K562 (cell line): Measurements from ENCODE around the gene HES4. TPM values are rescaled to one million over a fixed set of nuclear protein-coding genes. Genes with fewer than 3 reads are reported as not detected.
A peak's percentile ranks its signal among the peaks of the same experiment; 100 is the strongest.

Experiments
- CEBPB ChIP-seq: fragments of 450-650 bp; IDR thresholded peaks from 2 replicates; pipeline ENCODE4 v1.6.1; 2016; ENCODE audit warnings: missing genetic modification characterization, missing compliant biosample characterization
- E2F5 ChIP-seq: sonication (generic); formaldehyde crosslinking; IDR thresholded peaks from 2 replicates; pipeline ENCODE4 v1.8.0; 2022; ENCODE audit warnings: mild to moderate bottlenecking, missing genetic modification reagents
- E2F8 ChIP-seq: fragments of 450-650 bp; IDR thresholded peaks from 2 replicates; pipeline ENCODE4 v1.7.1; 2018; ENCODE audit warnings: mild to moderate bottlenecking, low read depth; ENCODE audit not compliant: partially characterized antibody
- FOXP1 ChIP-seq: sonication (generic); formaldehyde crosslinking; IDR thresholded peaks from 2 replicates; pipeline ENCODE4 v1.8.0; 2022; ENCODE audit warnings: mild to moderate bottlenecking, missing genetic modification reagents
- GTF2F1 ChIP-seq: IDR thresholded peaks from 2 replicates; pipeline ENCODE4 v1.6.1; 2011; ENCODE audit warnings: low read depth, low read length, improper control_type of control experiment
- IFI16 ChIP-seq: fragments of 250-450 bp; sonication (Bioruptor Pico); IDR thresholded peaks from 2 replicates; pipeline ENCODE4 v2.1.2; 2022; ENCODE audit warnings: mild to moderate bottlenecking, inconsistent platforms
- KLF10 ChIP-seq: fragments of 250-450 bp; sonication (Bioruptor Pico); IDR thresholded peaks from 2 replicates; pipeline ENCODE4 v1.6.1; 2021; ENCODE audit warnings: matching md5 sums
- MAFG ChIP-seq: fragments of 450-650 bp; conservative IDR thresholded peaks from 2 replicates; pipeline ENCODE4 v1.6.1; 2016; ENCODE audit warnings: missing genetic modification characterization, missing compliant biosample characterization
- MXI1 ChIP-seq: IDR thresholded peaks from 2 replicates; pipeline ENCODE4 v1.6.1; 2011; ENCODE audit warnings: low read depth, mild to moderate bottlenecking, improper control_type of control experiment, low read length
- NFE2 ChIP-seq: IDR thresholded peaks from 2 replicates; pipeline ENCODE4 v1.6.1; 2014; ENCODE audit warnings: antibody characterized with exemption, low read depth
- PHF21A ChIP-seq: fragments of 450-650 bp; IDR thresholded peaks from 2 replicates; pipeline ENCODE4 v1.6.1; 2017; ENCODE audit warnings: low read depth, borderline replicate concordance
- POLR3A ChIP-seq: IDR thresholded peaks from 2 replicates; pipeline ENCODE4 v1.6.1; 2011; ENCODE audit warnings: borderline replicate concordance, mild to moderate bottlenecking, moderate library complexity; ENCODE audit not compliant: insufficient read length, insufficient read depth; ENCODE audit errors: extremely low read depth
- PRPF4 ChIP-seq: fragments of 200-400 bp; formaldehyde crosslinking; IDR thresholded peaks from one replicate; pipeline ENCODE4 v1.6.1; 2017; ENCODE audit warnings: low read length, low read depth, mild to moderate bottlenecking; ENCODE audit not compliant: insufficient read depth, poor library complexity, severe bottlenecking
- RBM22 ChIP-seq: fragments of 200-400 bp; formaldehyde crosslinking; IDR thresholded peaks from 2 replicates; pipeline ENCODE4 v1.6.1; 2018; ENCODE audit warnings: low read length, low read depth; ENCODE audit not compliant: poor library complexity, severe bottlenecking
- RFX5 ChIP-seq: IDR thresholded peaks from 2 replicates; pipeline ENCODE4 v1.6.1; 2011; ENCODE audit warnings: low read depth, mild to moderate bottlenecking, improper control_type of control experiment, low read length
- RFX7 ChIP-seq: fragments of 250-450 bp; sonication (Bioruptor Pico); IDR thresholded peaks from 2 replicates; pipeline ENCODE4 v1.5.1; 2021; ENCODE audit warnings: mild to moderate bottlenecking
- TFE3 ChIP-seq: fragments of 450-650 bp; formaldehyde crosslinking; IDR thresholded peaks from 2 replicates; pipeline ENCODE4 v1.4.0; 2020; ENCODE audit warnings: mild to moderate bottlenecking, mixed read lengths
- ZNF232 ChIP-seq: sonication (generic); formaldehyde crosslinking; IDR thresholded peaks from 2 replicates; pipeline ENCODE4 v1.8.0; 2022; ENCODE audit warnings: mild to moderate bottlenecking, missing genetic modification reagents
- ZNF274 ChIP-seq: IDR thresholded peaks from 2 replicates; pipeline ENCODE4 v1.6.1; 2011; ENCODE audit warnings: low read depth, mild to moderate bottlenecking, low read length, moderate library complexity, borderline replicate concordance
- ZNF282 ChIP-seq: sonication (generic); formaldehyde crosslinking; IDR thresholded peaks from 2 replicates; pipeline ENCODE4 v1.8.1; 2023; ENCODE audit warnings: missing genetic modification reagents
- ZNF3 ChIP-seq: fragments of 250-450 bp; sonication (Bioruptor Pico); IDR thresholded peaks from 2 replicates; pipeline ENCODE4 v1.5.0; 2021; ENCODE audit warnings: mild to moderate bottlenecking, moderate library complexity
- ZNF408 ChIP-seq: fragments of 250-450 bp; sonication (Bioruptor Pico); IDR thresholded peaks from 2 replicates; pipeline ENCODE4 v1.4.0; 2020; ENCODE audit warnings: low read depth, mild to moderate bottlenecking, moderate library complexity
- ZNF445 ChIP-seq: fragments of 250-450 bp; sonication (Bioruptor Pico); IDR thresholded peaks from 2 replicates; pipeline ENCODE4 v1.4.0; 2020; ENCODE audit warnings: low read depth, mild to moderate bottlenecking, moderate library complexity
- ZSCAN32 ChIP-seq: fragments of 450-650 bp; formaldehyde crosslinking; IDR thresholded peaks from 2 replicates; pipeline ENCODE4 v1.4.0; 2020; ENCODE audit warnings: mild to moderate bottlenecking, moderate library complexity
- polyA plus RNA-seq, 8 experiments: library from polyadenylated mRNA; depleted of rRNA in 4 of 8; stranded (reverse) in 5 of 8; unstranded in 3 of 8; fragments of >200 nt; fragmentation: Nextera tagmentation in 2 of 8; fragmentation: Illumina TruSeq in 1 of 8; extraction: Ambion mirVana in 2 of 8; extraction: Trizol in 1 of 8; gene quantifications; 2 replicates each; pipeline versions ENCODE4 v1.2.1 to v1.2.3, GENCODE V29; 2011 to 2014; ENCODE audit warnings: inconsistent platforms in 1 of 8, missing spikeins in 1 of 8
- total RNA-seq, 7 experiments: library from RNA; depleted of rRNA in 6 of 7; stranded (reverse); fragments of >200 nt in 6 of 7; fragmentation: Illumina TruSeq in 2 of 7; extraction: Trizol in 2 of 7; gene quantifications; 2 replicates each; pipeline versions ENCODE4 v1.2.1 to v1.2.3, GENCODE V29; 2011 to 2021; ENCODE audit warnings: low replicate concordance in 1 of 7

HES4 gene
- total and polyA plus RNA-seq, 9 of the 15 experiments (the other 6 are each of a cell fraction or from before 2014, with no cell fraction given): 0.21 to 43.7 (median 5.3) TPM; not detected in 2

GRCh38 chr1:958823-959730, 40.8 kb downstream of the HES4 start, which contains the start of gene NOC2L (continued):
- TF ChIP-seq CEBPB (no peak), ZNF3 (CRISPR knock-in tag) (no peak), RBM22 (no peak), PHF21A (no peak), IFI16 (CRISPR knock-in tag) (no peak), MAFG (tag) (no peak), TFE3 (no peak), ZSCAN32 (CRISPR knock-in tag) (no peak), RFX7 (CRISPR knock-in tag) (no peak), RFX5 (no peak), ZNF274 (no peak), PRPF4 (no peak), KLF10 (CRISPR knock-in tag) (no peak), NFE2 (no peak), ZNF445 (CRISPR knock-in tag) (no peak), MXI1 (peak; percentile 79), ZNF408 (CRISPR knock-in tag) (no peak), POLR3A (no peak), E2F5 (CRISPR knock-in tag) (no peak), ZNF282 (no peak), E2F8 (peak; percentile 76), ZNF232 (CRISPR knock-in tag) (no peak), GTF2F1 (no peak), FOXP1 (CRISPR knock-in tag) (no peak; the same call in 1 of the 2 replicates)
